HL-60 (cell line): ENCODE data around the gene EMC9.

Experiments
- DNase-seq, 2 experiments: peaks; one replicate each; pipeline ENCODE4 v3.0.0-alpha.2; 2010 to 2020; ENCODE audit warnings: low read depth in 1 of 2, low spot score in 1 of 2
- H3K27ac ChIP-seq: fragments of 250-450 bp; sonication (Bioruptor Pico); replicated peaks from 2 replicates; pipeline ENCODE4 v1.5.1; 2020; ENCODE audit warnings: mild to moderate bottlenecking, moderate library complexity
- H3K27me3 ChIP-seq: fragments of 250-450 bp; sonication (Bioruptor Pico); 2 replicates; pipeline ENCODE4 v1.5.1; 2021; ENCODE audit warnings: mild to moderate bottlenecking, moderate library complexity; ENCODE audit not compliant: insufficient read depth, poor library complexity, severe bottlenecking
- H3K4me3 ChIP-seq: replicated peaks from 2 replicates; pipeline ENCODE4 v1.5.1; 2011; ENCODE audit warnings: mild to moderate bottlenecking, control low read depth, low read length; ENCODE audit not compliant: insufficient read depth
- GABPA ChIP-seq: IDR thresholded peaks from 2 replicates; pipeline ENCODE4 v1.6.1; 2012; ENCODE audit warnings: low read depth
- POLR2AphosphoS5 ChIP-seq: IDR thresholded peaks from 2 replicates; pipeline ENCODE4 v1.6.1; 2012; ENCODE audit warnings: low read depth
- SPI1 ChIP-seq: IDR thresholded peaks from 2 replicates; pipeline ENCODE4 v1.6.1; 2012; ENCODE audit warnings: low read depth, mild to moderate bottlenecking, borderline replicate concordance
- TF ChIP-seq, protein P1 (sequence below): IDR thresholded peaks from 2 replicates; pipeline ENCODE4 v1.6.1; 2012; ENCODE audit warnings: low read depth; ENCODE audit not compliant: insufficient replicate concordance
- TF ChIP-seq, protein P2 (sequence below): IDR thresholded peaks from one replicate; pipeline ENCODE4 v1.5.1; 2011; ENCODE audit warnings: low read length, control low read depth, inconsistent platforms; ENCODE audit not compliant: insufficient read depth

The EMC9 gene

DNA sequence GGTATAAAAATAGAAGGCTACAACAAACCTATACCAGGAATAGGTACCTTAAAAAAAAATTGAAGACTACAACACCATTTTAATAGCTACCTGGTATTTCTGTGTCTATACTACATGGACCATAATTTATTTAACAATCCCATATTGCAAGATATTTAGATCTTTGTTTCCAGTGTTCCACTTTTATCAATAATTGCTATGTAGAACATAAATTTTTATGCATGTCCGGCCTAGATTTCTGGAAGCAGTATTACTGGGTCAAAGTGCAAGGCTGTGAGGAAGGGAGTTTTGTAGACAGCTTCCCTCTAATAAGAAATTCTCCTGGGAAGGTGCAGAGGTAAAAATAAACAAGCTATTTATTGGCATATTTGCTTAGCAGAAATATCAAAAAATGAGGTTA lies 30.9 kb downstream of the EMC9 start:
- DNase-seq, result no peak
- TF ChIP-seq, protein P1, sequence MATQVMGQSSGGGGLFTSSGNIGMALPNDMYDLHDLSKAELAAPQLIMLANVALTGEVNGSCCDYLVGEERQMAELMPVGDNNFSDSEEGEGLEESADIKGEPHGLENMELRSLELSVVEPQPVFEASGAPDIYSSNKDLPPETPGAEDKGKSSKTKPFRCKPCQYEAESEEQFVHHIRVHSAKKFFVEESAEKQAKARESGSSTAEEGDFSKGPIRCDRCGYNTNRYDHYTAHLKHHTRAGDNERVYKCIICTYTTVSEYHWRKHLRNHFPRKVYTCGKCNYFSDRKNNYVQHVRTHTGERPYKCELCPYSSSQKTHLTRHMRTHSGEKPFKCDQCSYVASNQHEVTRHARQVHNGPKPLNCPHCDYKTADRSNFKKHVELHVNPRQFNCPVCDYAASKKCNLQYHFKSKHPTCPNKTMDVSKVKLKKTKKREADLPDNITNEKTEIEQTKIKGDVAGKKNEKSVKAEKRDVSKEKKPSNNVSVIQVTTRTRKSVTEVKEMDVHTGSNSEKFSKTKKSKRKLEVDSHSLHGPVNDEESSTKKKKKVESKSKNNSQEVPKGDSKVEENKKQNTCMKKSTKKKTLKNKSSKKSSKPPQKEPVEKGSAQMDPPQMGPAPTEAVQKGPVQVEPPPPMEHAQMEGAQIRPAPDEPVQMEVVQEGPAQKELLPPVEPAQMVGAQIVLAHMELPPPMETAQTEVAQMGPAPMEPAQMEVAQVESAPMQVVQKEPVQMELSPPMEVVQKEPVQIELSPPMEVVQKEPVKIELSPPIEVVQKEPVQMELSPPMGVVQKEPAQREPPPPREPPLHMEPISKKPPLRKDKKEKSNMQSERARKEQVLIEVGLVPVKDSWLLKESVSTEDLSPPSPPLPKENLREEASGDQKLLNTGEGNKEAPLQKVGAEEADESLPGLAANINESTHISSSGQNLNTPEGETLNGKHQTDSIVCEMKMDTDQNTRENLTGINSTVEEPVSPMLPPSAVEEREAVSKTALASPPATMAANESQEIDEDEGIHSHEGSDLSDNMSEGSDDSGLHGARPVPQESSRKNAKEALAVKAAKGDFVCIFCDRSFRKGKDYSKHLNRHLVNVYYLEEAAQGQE, result no peak
- TF ChIP-seq SPI1 (no peak), POLR2AphosphoS5 (no peak), GABPA (no peak)
- TF ChIP-seq, protein P2, sequence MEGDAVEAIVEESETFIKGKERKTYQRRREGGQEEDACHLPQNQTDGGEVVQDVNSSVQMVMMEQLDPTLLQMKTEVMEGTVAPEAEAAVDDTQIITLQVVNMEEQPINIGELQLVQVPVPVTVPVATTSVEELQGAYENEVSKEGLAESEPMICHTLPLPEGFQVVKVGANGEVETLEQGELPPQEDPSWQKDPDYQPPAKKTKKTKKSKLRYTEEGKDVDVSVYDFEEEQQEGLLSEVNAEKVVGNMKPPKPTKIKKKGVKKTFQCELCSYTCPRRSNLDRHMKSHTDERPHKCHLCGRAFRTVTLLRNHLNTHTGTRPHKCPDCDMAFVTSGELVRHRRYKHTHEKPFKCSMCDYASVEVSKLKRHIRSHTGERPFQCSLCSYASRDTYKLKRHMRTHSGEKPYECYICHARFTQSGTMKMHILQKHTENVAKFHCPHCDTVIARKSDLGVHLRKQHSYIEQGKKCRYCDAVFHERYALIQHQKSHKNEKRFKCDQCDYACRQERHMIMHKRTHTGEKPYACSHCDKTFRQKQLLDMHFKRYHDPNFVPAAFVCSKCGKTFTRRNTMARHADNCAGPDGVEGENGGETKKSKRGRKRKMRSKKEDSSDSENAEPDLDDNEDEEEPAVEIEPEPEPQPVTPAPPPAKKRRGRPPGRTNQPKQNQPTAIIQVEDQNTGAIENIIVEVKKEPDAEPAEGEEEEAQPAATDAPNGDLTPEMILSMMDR, result no peak
- Histone ChIP-seq H3K27ac (no peak overlapping the region), H3K27me3 (no peaks in the 10 kb centered on the region), H3K4me3 (no peak overlapping the region)

DNA sequence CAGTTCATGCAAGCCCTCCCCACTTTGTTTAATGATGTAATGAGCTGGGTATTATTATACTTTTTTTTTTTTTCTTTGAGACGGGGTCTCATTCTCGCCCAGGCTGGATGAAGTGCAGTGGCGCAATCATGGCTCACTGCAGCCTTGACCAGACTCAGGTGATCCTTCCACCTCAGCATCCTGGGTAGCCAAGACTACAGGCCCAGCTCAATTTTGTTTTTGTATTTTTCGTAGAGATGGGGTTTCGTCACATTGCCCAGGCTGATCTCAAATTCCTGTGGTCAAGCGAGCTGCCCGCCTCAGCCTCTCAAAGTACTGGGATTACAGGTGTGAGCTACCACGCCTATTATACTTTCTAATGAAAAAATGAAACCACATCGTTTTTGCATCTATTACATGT lies 31.3 kb downstream of the EMC9 start:
- H3K27ac ChIP-seq, result no peak overlapping the region
- no peak overlapping the region for H3K4me3 ChIP-seq
- TF ChIP-seq POLR2AphosphoS5 (no peak), SPI1 (no peak), GABPA (no peak)
- TF ChIP-seq, protein P2, result no peak
- TF ChIP-seq, protein P1, result no peak
- DNase-seq, result no peak
- H3K27me3 ChIP-seq, result no peaks in the 10 kb centered on the region

DNA sequence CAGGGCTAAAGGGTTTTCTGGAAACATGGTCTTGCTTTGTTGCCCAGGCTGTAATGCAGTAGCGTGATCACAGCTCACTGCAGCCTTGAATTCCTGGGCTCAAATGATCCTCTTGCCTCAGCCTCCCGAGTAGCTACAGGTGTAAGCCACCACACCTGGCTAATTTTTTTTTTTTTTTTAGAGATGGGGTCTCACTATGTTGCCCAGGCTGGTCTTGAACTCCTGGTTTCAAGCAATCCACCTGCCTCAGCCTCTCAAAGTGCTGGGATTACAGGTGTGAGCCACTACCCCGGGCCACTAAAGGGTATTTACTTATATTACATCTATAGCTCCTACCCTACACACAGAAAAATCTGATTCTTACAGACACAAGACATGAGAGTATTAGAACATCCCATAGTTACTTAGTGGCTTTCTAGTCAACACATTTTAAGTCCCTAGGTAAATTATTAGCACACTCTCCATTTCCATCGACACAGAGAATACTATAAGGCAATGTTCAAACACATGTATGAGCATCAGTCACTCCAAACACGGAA lies 33.0 kb downstream of the EMC9 start:
- no peak for DNase-seq
- no peaks in the 10 kb centered on the region for H3K27me3 ChIP-seq
- H3K27ac ChIP-seq, result no peak overlapping the region
- no peak overlapping the region for H3K4me3 ChIP-seq
- TF ChIP-seq, protein P1, result no peak
- TF ChIP-seq GABPA, result no peak
- no peak for TF ChIP-seq SPI1
- TF ChIP-seq, protein P2, result no peak
- TF ChIP-seq POLR2AphosphoS5, result no peak
